GM12878 (cell line): Measurements from ENCODE around the gene PLEKHA7.

Experiments
- CHD4 ChIP-seq: fragments of 200-600 bp; sonication (generic); IDR thresholded peaks from 2 replicates; pipeline ENCODE4 v1.6.1; 2016; ENCODE audit warnings: mild to moderate bottlenecking
- CTCF ChIP-seq, 3 experiments: IDR thresholded peaks in 2 of 3; conservative IDR thresholded peaks in 1 of 3; 2 replicates each; pipeline ENCODE4 v1.5.1; 2011; ENCODE audit warnings: low read depth in 3 of 3, low read length in 3 of 3, mild to moderate bottlenecking in 3 of 3, control low read depth in 2 of 3, moderate library complexity in 2 of 3, inconsistent platforms in 1 of 3, mixed read lengths in 1 of 3; ENCODE audit not compliant: control insufficient read depth in 2 of 3, insufficient read depth in 1 of 3; ENCODE audit errors: extremely low read depth in 1 of 3
- HDAC6 ChIP-seq: fragments of 200-600 bp; sonication (generic); IDR thresholded peaks from one replicate; pipeline ENCODE4 v1.8.0; 2017; ENCODE audit warnings: antibody characterized with exemption; ENCODE audit not compliant: unreplicated experiment
- TCF7 ChIP-seq: IDR thresholded peaks from 2 replicates; pipeline ENCODE4 v1.6.1; 2014; ENCODE audit warnings: antibody characterized with exemption, borderline replicate concordance
- USF2 ChIP-seq: IDR thresholded peaks from 2 replicates; pipeline ENCODE4 v1.6.1; 2011; ENCODE audit warnings: low read depth, low read length, improper control_type of control experiment, borderline replicate concordance

- TF ChIP-seq TCF7 (no peak), CTCF (IDR thresholded peaks at IDR 0.05 in 2 of 3, conservative IDR thresholded peaks at IDR 0.05 in 1 of 3; ENCODE audit: control insufficient read depth in 2 of 3, extremely low read depth in 1 of 3, insufficient read depth in 1 of 3, low read depth in 3 of 3, low read length in 3 of 3) (no peak), HDAC6 (no peak), USF2 (no peak), CHD4 (no peak)
Observed at GRCh38 chr11:16780146-16780545, 234.1 kb downstream of the PLEKHA7 start.
